ENCODE data around the gene RFX2. TPM values are rescaled to one million over a fixed set of nuclear protein-coding genes. Genes with fewer than 3 reads are reported as not detected.

RFX2 gene
- total RNA-seq, 1 donor: 10.7 TPM

DNA sequence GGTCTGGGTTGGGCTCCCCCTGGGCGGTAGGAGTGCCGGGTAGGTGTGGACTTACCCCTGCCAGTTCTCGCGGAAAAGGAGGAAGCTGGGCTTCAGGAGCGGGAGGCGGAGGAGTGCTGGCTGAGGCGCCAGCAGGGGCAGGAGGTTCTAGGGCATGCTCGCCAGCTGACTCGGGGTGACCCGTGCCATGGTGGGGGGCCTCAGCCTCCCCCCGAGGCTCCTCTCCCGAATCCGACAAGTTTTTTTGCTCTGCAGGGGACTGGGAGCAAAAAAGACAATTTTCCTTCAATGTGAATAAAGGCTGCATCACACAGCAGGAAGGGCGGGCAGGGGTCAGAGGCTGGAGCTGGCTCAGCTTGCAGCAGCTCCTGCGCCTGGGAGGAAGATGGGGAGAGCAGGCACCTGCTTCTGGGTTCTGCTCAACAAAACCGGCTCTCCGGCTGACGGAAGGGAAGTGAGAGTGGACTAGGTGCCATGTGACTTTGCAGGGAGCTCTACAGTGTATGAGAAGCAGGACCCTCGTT, 158.9 kb downstream of the RFX2 start:
- TF ChIP-seq, protein P1, sequence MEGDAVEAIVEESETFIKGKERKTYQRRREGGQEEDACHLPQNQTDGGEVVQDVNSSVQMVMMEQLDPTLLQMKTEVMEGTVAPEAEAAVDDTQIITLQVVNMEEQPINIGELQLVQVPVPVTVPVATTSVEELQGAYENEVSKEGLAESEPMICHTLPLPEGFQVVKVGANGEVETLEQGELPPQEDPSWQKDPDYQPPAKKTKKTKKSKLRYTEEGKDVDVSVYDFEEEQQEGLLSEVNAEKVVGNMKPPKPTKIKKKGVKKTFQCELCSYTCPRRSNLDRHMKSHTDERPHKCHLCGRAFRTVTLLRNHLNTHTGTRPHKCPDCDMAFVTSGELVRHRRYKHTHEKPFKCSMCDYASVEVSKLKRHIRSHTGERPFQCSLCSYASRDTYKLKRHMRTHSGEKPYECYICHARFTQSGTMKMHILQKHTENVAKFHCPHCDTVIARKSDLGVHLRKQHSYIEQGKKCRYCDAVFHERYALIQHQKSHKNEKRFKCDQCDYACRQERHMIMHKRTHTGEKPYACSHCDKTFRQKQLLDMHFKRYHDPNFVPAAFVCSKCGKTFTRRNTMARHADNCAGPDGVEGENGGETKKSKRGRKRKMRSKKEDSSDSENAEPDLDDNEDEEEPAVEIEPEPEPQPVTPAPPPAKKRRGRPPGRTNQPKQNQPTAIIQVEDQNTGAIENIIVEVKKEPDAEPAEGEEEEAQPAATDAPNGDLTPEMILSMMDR (IDR thresholded peaks at IDR 0.05; ENCODE audit: insufficient read depth, low read length): no peak
- no peak overlapping the region for H3K4me3 ChIP-seq (ENCODE audit: low read depth, low read length)
- DNase-seq (ENCODE audit: low read depth): no peak

DNA sequence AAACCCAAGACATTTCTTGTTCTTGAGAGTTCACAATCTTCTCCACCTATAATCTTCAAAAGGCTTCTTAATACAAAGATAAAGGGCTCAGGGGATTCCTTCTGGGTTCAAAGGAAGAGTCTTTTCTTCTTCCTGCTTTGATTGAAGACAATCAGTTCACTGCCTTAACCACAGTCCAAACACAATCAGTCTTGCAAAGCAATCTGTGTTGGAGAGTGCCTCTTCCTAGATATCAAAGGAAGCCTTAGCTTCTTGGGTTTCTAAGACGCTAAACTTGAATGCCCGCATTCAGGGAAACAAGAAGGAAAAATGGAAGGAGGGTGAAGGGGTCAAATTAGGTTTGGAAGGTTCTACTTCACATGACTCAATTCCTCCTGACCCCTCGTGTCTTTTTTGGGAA, 159.6 kb downstream of the RFX2 start:
- DNase-seq (ENCODE audit: low read depth): no peak
- H3K4me3 ChIP-seq (ENCODE audit: low read depth, low read length): no peak overlapping the region
- TF ChIP-seq, protein P1 (IDR thresholded peaks at IDR 0.05; ENCODE audit: insufficient read depth, low read length): no peak

DNA sequence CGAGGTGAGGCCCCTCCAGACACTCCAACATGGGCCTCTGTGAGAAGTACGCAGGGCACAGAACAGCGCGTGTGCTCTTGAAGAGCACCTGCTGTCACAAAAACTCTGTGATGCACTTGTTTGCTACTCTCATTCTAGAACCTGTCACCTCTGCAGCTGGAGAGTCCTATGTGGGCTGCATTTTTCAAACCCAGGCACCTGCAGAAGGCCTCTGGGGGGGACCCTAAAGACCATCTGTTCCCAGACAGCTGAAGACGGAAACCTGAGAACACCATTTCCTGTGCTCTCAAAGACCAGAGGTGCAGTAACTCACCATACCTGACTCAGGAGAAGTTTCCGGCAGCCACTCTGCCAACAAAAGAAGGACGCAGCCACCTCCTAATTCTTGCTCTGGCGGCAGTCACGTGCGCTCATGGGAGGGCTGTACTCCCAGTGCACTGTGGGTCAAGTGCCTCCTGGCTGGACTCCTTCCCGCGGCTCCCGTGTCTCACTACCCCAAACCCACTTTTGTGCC, 160.5 kb downstream of the RFX2 start:
- no peak overlapping the region for H3K4me3 ChIP-seq (ENCODE audit: low read depth, low read length)
- TF ChIP-seq, protein P1 (IDR thresholded peaks at IDR 0.05; ENCODE audit: insufficient read depth, low read length): no peak
- no peak for DNase-seq (ENCODE audit: low read depth)

GRCh38 chr19:5948752-5949564, 161.3 kb downstream of the RFX2 start:
- DNase-seq (ENCODE audit: low read depth): peak; percentile 54
- no peak overlapping the region for H3K4me3 ChIP-seq (ENCODE audit: low read depth, low read length)
- TF ChIP-seq, protein P1 (IDR thresholded peaks at IDR 0.05; ENCODE audit: insufficient read depth, low read length): no peak

DNA sequence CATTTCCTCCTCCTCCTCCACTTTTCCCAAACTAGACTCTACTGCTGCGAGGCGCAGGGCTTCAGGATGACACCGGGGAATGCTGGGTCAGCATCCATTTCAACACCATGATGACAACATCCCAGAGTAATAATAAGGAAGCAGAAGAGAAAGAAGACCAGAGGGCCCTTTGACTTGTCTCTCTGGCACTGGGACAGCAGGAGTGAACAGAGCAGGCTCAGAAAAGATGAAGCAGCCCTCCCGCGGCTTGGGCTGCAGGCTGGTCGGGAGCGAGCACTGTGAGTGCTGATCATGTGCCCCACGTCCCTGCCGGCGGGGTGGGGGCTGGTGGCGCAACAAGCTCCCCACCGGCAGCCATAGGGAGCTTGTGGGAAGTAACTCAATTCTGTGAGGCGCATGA, 162.9 kb downstream of the RFX2 start:
- H3K4me3 ChIP-seq (ENCODE audit: low read depth, low read length): no peak overlapping the region
- TF ChIP-seq, protein P1 (IDR thresholded peaks at IDR 0.05; ENCODE audit: insufficient read depth, low read length): no peak
- no peak for DNase-seq (ENCODE audit: low read depth)

DNA sequence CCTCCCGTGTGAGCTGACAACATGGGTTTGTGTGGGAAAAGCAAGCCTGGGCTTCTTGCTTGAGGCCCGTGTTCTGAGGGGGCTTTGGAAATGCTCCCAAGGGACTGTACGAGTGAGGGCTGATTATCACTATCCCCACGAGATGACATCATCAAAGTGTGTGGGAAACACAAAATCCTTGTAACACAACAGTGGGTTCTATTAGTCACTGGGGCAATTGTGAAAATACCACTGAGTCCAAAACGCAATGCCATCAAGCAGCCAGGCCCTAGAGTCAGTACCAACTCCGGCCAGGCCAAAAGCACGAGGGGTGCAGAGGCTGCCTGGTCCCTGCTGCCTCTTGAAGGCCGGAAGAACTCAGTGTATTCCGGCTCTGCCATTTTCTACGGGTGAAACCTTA, 166.7 kb downstream of the RFX2 start:
- peak; percentile 55 for DNase-seq (ENCODE audit: low read depth)
- no peak overlapping the region for H3K4me3 ChIP-seq (ENCODE audit: low read depth, low read length)
- TF ChIP-seq, protein P1 (IDR thresholded peaks at IDR 0.05; ENCODE audit: insufficient read depth, low read length): no peak

Other genes starting within 250 kb of the RFX2 start
- gene FUT5, start 240.0 kb downstream of the RFX2 start, total RNA-seq (ENCODE audit: low replicate concordance): not detected in 2 replicates
- 172 and 261 TPM in 2 replicates for gene NDUFA11, start 206.7 kb downstream of the RFX2 start, total RNA-seq (ENCODE audit: low replicate concordance)
- 3.2 and 5.6 TPM in 2 replicates for gene VMAC, start 205.6 kb downstream of the RFX2 start, total RNA-seq (ENCODE audit: low replicate concordance)
- gene CAPS, start 196.2 kb downstream of the RFX2 start, total RNA-seq (ENCODE audit: low replicate concordance): 3.5 and 8.5 TPM in 2 replicates
- gene RANBP3, start 132.4 kb downstream of the RFX2 start, total RNA-seq (ENCODE audit: low replicate concordance): 41.4 and 58.0 TPM in 2 replicates
- 0.18 TPM in 1 of 2 replicates, not detected in the other for gene ACSBG2, start 25.2 kb upstream of the RFX2 start, total RNA-seq (ENCODE audit: low replicate concordance)
- gene MLLT1, start 169.5 kb upstream of the RFX2 start, total RNA-seq (ENCODE audit: low replicate concordance): 7.8 and 16.6 TPM in 2 replicates
- not detected in 2 replicates for gene ACER1, start 223.1 kb upstream of the RFX2 start, total RNA-seq (ENCODE audit: low replicate concordance)

Data from fibroblast of the aortic adventitia (primary cell).